ENCODE data around the gene DHCR7.

The DHCR7 gene

DNA sequence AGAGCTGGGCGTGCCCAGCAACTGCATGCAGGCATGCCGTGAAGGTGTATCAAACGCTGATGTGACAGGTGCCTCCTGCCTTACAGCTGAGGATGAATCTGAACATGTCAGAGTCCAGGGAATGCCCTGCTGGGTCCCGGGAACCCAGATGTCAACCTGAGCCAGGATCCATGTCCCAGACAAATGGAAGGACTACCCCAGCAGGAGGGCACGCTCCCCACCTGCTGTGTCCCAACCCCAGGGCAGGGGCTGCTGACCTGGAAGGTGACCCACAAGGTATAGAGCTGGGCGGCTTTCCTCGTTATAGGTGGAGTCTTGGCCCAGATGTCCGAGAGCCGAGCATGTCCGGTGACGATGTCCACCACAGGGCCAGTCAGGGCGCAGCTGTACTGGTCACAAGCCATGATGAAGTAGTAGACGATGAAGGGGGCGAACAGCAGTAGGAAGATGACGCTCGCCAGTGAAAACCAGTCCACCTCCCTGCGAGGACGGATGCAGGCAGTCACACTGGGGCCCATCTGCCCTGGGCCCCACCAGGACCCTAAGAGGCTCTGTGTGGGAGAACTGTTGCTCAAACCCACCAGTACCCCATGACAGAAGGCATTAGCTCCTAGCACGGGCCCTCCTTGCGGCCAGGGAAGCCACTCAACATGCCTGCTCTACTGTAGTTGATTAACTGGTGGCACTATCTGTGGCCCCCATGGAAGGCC, 4.3 kb downstream of the DHCR7 start:
- H3K4me3 ChIP-seq (ENCODE audit: low read length): no peak overlapping the region
- DNase-seq (ENCODE audit: low read depth, low spot score): no peak

DNA sequence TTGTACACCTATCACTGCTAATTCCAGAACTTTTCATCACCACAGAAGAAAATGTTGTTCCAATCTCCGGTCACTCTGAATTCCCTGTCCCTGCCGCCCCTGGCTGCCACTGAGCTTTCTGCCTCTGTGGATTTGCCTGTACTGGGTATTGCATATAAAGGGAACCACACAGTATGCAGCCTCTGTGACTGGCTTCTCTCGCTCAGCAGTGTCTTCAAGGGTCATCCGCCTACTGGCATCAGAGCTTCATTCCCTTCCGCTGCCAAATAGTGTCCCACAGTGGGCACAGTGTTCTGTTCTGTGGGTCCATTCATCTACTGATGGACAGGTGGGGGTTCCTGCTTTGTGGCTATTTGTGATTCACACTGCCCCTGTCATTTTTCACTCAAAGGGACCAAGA, 5.3 kb downstream of the DHCR7 start:
- H3K4me3 ChIP-seq (ENCODE audit: low read length): no peak overlapping the region
- no peak for DNase-seq (ENCODE audit: low read depth, low spot score)

DNA sequence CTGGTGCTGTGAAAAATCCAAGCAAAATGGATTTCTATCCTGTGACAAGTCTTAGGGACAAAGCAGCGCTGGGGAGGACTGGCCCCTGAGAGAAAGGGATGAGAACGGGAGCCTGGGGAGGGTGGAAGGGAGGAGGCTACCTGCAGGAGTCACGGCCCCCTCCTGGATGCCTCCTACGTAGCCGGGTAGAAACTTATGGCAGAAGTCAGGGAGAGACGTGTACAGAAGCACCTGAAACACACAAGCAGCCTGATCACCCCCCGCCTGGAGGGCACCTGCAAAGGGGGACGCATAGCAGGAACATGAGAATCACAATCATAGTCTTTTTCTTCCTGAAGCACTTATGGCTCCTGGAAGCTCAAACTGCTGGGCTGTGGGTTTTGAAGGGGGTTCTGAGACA, 6.1 kb downstream of the DHCR7 start:
- no peak overlapping the region for H3K4me3 ChIP-seq (ENCODE audit: low read length)

DNA sequence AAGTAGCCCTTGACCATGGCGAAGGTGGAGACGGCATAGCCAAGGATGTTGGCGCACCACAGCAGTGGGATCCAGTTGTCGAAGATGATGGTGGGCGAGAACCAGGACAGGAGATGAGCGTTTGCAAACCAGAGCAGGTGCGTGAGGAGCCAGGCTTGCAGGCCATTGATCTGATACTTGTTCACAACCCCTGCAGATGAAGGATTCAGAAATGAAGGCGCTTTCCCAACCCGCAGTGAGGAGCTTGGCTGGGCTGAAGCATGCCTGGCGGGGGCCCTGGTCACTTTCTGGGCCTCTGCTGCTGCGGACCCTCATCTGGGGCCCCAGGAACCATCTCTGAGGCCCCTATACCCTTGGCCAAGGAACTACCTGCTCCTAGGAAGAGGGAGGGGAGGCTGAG, 6.9 kb downstream of the DHCR7 start:
- DNase-seq (ENCODE audit: low read depth, low spot score): no peak
- H3K4me3 ChIP-seq (ENCODE audit: low read length): no peak overlapping the region

More for the DNA sequence above, 6.1 kb downstream of the DHCR7 start:
- DNase-seq (ENCODE audit: low read depth, low spot score): no peak

DNA sequence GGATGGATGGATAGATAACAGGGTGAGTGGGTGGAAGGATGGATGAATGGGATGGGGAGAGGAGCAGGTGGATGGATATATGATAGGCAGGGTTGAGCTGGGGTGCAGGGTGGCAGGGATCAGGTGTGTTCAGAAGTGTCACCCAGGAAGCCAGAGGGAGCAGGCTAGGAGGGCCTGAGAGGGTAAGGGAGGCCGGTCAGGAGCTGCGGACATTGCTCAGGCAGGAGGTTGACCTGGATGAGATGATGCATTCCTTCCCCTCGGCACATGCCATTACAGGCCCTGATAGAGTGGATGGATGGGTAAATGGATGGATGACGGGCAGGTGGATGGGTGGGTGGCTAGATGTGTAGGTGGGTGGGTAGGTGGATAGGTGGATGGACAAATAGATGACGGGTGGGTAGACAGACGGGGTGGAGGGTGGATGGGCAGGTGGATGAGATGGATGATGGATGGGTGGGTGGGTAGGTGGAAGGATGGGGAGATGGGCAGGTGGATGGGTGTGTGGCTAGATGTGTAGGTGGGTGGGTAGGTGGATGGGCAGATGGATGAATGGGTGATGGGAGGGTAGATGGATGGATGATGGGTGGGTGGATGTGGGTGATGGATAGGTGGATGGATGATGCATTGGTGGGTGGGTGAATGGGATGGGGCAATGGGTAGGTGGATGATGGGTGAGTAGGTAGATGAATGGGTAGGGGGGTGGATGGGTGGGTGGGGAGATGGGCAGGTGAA, 8.0 kb downstream of the DHCR7 start:
- H3K4me3 ChIP-seq (ENCODE audit: low read length): no peak overlapping the region
- no peak for DNase-seq (ENCODE audit: low read depth, low spot score)

DNA sequence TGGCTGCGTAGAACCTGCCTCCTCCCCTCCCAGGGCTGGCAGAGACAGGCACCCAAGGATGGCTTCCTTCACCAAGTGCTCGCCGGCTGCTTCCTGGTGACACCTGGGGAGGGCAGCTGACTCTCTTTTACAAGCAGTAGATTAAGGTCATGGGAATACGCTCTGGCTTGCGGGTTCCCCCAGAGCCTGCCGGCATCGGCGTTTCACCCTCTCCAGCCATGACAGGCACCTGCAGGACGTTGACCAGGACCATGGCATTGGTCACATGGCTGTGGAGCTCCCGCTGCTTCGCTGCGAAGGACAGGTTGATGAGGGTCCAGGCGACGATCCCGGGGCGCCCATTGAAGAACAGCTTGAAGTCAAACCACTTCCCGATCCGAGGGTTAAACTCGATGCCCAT, 9.5 kb downstream of the DHCR7 start:
- no peak for DNase-seq (ENCODE audit: low read depth, low spot score)
- no peak overlapping the region for H3K4me3 ChIP-seq (ENCODE audit: low read length)

DNA sequence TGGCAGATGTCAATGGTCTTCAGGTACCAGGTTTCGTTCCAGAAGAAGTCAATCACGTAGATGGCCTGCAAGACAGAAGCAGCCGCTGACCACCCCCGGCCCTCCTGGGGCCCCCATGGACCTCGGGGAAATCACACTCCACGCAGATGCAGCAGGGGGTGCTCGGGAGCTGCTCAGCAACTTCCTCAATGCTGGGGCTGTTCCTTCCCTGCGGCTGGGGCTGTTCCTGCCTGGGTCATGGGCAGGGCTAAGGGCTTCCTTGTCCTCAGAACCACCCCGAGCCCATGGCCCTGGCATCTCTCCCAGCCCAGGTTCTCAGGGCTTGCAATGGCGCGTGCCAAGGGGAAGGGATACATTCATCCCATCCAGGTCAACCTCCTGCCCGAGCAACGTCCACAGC, 10.3 kb downstream of the DHCR7 start:
- DNase-seq (ENCODE audit: low read depth, low spot score): no peak
- H3K4me3 ChIP-seq (ENCODE audit: low read length): no peak overlapping the region

DNA sequence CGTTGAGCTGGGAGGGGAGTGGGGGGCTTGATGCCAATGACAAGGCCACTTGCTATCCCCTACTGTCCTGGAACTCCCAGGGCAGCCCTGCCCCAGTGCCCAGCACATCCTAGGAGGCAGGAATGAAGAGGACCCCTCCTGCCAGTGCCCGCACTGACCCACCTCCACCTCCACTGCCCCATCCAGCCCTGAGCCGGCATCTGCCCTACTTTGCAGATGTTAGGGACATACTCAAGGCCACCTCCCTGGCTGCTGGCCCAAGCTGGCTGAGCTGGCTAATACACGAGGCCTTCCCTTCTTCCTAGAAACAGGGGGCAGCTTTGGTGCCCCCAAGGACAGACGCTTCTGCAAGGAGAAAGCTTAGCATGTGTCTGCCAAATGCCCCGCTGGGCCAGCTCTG, 10.8 kb downstream of the DHCR7 start:
- H3K4me3 ChIP-seq (ENCODE audit: low read length): no peak overlapping the region
- no peak for DNase-seq (ENCODE audit: low read depth, low spot score)

DNA sequence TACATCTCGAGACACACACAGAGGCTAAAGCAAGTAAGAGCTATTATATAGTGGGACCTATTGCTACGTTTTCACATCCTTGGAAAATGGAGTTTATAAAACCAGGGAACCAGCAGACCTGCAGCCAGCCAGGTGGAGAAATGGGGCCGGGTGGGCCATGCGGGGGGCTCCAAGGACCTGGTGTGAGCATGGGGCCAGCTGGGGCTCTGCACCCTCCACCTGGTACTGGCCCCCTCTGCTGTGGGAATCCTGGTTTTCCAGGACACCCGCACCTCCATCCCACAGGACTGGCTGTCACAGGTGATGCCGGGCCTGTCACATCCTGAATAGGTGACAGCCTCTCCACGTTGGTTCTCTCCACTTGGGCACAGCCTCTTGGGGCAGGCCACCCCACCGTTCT, 11.3 kb downstream of the DHCR7 start:
- H3K4me3 ChIP-seq (ENCODE audit: low read length): no peak overlapping the region
- DNase-seq (ENCODE audit: low read depth, low spot score): no peak

DNA sequence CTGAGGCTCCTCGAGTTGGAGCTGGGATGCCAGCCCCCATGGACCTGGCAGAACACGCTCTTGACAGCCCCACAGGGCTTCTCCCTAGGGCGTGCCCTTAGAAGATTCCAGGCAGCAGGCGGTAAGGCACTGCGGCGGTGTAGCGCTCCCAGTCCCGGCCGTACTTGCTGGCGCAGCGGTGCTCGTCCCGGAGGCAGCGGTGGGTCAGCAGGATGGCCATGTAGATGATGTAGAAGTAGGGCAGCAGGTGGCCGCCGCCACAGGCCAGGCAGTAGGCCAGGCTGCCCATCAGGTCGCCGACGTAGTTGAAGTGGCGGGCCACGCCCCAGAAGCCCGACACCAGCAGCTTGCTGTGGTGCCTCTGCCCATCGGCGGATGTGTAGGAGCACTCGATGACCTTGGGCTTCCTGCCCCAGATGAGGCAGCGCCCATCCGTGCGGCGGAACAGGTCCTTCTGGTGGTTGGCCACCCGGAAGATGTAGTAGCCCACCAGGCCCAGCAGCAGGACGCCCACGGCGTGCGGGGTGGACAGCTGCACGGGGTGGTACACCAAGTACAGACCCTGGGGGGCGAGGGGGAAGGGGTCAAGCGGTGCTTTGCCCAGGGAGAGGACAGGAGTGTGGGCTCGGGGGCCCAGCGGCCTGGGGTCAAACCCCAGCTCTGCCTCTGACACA, 12.8 kb downstream of the DHCR7 start:
- no peak for DNase-seq (ENCODE audit: low read depth, low spot score)
- no peak overlapping the region for H3K4me3 ChIP-seq (ENCODE audit: low read length)

DNA sequence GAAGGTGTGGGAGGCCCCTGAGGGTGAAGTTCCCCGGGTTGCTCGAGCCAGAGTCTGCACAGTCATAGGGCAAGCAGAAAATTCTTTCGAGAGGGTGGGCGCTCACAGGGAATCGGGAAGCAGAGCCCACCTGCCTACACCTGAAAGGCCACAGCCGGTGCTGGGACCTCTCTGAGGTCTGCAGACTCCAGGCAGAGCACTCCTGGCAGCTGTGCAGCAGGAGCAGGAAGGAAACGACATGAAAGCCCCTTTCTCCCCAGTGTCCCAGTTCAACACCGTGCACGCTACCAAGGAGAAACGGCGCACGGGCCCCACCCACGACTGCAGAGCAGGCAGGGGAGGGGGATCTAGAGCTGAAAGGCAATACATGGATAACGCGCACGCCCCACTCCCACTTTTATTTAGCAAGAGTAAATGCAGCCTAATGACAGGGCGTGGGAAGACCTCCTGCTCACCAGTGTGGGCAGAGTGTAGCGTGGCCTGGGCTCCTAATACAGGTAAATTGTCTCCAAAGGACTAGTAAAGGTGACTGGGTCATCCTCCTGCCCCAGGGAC, 13.5 kb downstream of the DHCR7 start:
- no peak for DNase-seq (ENCODE audit: low read depth, low spot score)
- H3K4me3 ChIP-seq (ENCODE audit: low read length): no peak overlapping the region

DNA sequence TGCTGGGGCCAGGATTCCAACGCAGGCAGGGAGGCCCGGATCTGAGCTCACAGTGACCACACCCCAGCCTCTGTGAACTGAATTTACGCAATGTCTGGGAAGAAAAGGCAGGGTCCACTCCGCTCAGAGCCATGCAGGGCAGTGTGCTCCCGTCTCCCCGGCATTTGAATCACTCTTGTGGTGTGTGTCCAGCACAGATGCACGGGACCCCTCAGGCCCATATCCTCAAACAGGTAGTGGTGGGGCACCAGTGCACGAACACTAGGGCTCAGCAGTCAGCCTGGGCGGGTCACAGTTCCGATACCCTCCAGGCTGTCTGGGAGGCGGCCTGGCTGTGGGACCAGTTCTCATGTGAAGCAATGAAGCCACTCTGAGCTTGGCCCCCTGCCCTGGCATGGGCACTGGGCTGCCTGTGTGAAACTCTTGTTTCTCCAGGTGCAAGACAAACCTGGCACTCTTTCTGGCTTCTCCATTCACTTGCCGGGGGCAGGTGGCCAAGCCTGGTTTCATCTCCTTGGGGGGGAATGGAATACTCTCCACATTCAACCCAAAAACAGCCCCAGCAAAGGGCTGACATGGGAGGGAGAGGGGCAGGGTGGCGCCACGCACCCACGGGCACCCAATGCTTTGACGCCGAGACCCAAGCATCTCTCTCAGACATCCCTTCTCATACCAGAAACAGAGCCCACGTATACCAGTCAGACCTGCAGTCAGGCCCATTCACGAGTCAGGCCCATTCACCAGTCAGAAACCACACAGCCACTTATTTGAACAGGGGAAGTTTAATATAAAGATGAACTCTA, 14.3 kb downstream of the DHCR7 start:
- DNase-seq (ENCODE audit: low read depth, low spot score): no peak

DNA sequence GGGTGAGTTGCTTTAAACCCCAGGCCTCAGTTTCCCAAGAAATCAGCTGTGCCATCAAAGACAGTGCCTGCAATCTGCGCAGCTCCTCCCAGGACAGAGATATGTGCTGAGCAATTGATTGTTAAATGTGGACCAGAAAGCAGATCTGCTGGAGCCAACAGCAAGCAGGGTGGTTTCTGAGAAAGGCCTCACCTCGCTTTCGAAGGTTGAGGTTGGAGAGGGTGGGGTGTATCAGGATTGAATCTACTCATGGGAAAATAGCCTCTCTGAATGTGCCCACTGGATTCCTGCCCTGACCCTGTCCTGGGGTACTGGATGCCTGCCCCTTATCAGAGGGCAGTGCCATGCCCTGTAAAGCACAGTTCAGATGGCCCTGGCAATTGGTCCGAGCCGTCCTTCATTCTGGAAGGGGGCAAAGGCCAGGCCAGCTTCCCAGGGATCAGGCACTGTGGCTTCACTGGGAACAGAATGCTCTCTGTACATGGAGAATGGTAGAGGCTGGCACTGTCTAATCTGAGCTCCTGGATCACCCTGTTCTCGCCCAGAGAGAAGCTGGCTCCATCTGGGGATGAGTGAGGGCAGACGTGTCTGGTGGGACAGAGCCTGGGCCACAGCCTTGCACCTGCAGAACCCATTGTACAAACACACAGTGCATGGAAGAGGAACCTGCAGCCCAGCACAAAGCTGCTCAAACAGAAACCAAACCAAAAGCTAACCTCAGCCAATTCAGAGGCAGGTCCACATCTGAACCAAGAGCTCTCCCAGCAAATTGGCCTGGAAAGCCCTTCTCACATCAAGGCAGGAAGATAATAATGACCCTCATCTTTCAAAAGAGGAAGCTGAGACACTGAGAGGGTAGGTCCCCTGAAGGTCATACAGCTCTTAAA, 15.2 kb downstream of the DHCR7 start:
- DNase-seq (ENCODE audit: low read depth, low spot score): no peak
- no peak overlapping the region for H3K4me3 ChIP-seq (ENCODE audit: low read length)

More for the DNA sequence above, 14.3 kb downstream of the DHCR7 start:
- H3K4me3 ChIP-seq (ENCODE audit: low read length): no peak overlapping the region

DNA sequence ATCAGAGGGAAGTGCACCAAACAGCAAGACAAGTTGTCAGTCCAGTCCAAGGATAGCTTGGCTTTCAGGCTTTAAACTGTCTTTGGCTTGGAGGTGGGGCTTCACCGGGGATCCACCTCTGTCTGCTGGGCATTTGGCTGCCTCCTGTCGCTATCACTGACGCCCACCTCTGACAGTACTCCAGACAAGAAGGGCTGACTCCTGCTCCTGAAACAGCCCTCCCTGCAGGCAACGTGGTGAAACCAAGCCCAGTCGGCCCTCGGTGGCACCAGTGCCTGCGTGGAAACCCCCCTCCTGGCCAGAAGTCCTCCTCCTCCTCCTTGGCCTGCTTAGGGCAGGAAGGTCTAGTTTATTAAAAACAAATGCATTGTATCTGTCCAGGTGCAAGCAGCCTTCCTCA, 16.9 kb downstream of the DHCR7 start:
- DNase-seq (ENCODE audit: low read depth, low spot score): no peak
- no peak overlapping the region for H3K4me3 ChIP-seq (ENCODE audit: low read length)

DNA sequence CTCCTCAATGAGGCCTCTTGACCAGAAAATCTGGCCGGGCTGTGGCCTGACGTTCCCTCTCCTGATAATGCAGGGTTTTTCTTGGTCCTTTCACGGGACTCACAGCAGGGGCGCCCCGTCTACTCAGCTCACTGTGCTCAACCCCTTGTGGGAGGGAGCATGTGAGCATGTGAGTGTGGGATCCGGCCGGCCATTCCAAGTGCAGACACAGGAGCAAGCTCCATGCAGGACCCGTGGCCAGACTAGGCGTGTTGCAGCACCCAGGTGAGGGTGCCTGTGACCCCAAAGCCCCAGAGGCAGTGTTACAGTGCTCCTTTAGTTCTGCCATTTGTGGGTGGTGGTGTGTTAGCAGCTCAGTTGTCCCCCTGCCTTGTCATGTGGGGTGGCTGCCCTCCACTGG, 18.0 kb downstream of the DHCR7 start:
- H3K4me3 ChIP-seq (ENCODE audit: low read length): no peak overlapping the region
- no peak for DNase-seq (ENCODE audit: low read depth, low spot score)

DNA sequence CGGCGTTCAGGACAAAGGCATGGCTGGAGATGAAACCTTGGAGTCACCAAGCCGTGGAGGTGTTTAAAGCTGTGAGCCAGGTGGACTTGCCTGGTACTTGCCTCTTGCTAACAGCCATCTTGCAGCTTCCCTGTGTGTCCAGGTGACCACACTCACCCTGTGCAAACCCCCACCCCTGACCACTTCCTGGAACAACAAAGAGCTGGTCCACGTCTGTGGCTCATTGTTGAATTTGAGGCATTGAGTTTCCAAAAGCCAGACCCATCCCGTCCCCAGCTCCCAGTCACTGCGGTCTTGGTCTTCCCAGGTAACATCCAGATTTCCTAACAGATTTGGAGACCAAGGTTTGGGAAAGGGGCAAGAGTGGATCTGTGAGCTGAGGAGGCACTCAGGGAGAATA, 18.5 kb downstream of the DHCR7 start:
- no peak overlapping the region for H3K4me3 ChIP-seq (ENCODE audit: low read length)
- no peak for DNase-seq (ENCODE audit: low read depth, low spot score)

DNA sequence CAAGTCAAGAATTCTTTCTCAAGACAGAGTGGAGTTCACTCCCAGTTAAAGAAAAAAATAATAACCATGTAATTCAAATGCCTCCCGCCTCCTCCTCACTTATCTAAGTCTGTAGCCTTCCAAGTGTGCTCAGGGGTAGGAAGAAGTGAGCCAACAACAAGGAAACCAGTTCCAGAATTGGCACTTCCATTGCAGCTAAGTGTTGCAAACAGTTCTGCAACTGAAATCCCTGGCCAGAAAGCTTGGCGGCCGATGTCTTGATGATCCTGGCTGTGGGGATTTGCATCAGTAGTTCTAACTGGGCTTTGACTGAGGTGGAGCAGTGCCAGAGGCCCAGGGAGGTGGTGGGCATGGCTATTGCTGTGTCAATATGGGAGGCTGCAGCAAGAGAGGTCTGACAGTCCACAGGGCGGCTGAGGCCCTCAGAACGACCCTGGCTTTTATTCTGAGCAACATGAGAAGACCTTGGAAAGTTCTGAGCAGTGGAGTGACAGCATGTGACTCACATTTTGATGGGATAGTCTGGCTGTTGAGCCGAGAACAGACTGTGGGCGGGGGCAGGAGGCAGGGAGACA, 19.2 kb downstream of the DHCR7 start:
- no peak for DNase-seq (ENCODE audit: low read depth, low spot score)
- no peak overlapping the region for H3K4me3 ChIP-seq (ENCODE audit: low read length)

DNA sequence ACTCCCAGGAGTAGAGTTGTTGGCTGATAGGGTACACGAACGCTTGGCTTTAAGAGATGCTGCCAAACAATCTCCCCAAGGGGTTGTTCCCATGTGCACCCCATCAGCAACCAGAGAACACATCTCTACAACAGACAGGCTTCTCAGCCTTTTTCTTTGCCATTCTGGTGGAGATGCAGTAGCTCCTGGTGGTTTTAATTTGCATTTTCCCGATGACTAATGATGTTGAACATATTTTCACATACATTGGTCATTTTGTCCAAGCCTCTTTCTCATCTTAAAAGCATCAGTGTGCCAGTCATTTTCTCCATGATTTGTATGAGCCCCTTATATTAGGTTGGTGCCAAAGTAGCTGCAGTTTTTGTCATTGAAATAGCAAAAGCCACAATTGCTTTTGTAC, 21.8 kb downstream of the DHCR7 start:
- H3K4me3 ChIP-seq (ENCODE audit: low read length): no peak overlapping the region
- DNase-seq (ENCODE audit: low read depth, low spot score): no peak
